Large intestine (tissue), 3 donors: ENCODE measurements around the gene PAX1. TPM values are rescaled to one million over a fixed set of nuclear protein-coding genes. Genes with fewer than 3 reads are reported as not detected.
A peak's percentile ranks its signal among the peaks of the same experiment; 100 is the strongest.

ENCODE experiments used
- DNase-seq, 2 donors: peaks; one replicate each; pipeline versions ENCODE4 v3.0.0 to v3.0.0-alpha.2; 2013
- H3K27ac ChIP-seq: one replicate; pipeline ENCODE4 v1.5.1; 2013; ENCODE audit warnings: low read length
- H3K27me3 ChIP-seq: 2 replicates; pipeline ENCODE4 v1.6.1; 2013; ENCODE audit warnings: low read length; ENCODE audit not compliant: control insufficient read depth, insufficient read depth
- H3K36me3 ChIP-seq: 2 replicates; pipeline ENCODE4 v1.6.1; 2013; ENCODE audit warnings: low read length; ENCODE audit not compliant: control insufficient read depth, insufficient read depth
- H3K4me1 ChIP-seq: one replicate; pipeline ENCODE4 v1.6.1; 2013; ENCODE audit warnings: low read length; ENCODE audit not compliant: control insufficient read depth, insufficient read depth
- H3K4me3 ChIP-seq: one replicate; pipeline ENCODE4 v1.5.1; 2013; ENCODE audit warnings: low read length
- H3K9me3 ChIP-seq: one replicate; pipeline ENCODE4 v1.6.1; 2013; ENCODE audit warnings: mild to moderate bottlenecking, low read depth, low read length, moderate library complexity; ENCODE audit not compliant: control insufficient read depth
- WGBS: methylation state at CpG from one replicate; pipeline ENCODE4 v1.1.5; 2013; ENCODE audit warnings: low lambda C conversion rate; ENCODE audit not compliant: insufficient coverage; 5-methylcytosine and 5-hydroxymethylcytosine counted together
- polyA plus RNA-seq: library from polyadenylated mRNA; unstranded; fragments of 120-200 nt; gene quantifications from one replicate; pipeline ENCODE4 v1.2.1, GENCODE V29; 2013

Gene PAX1
- polyA plus RNA-seq, 1 donor = not detected

GRCh38 chr20:21710341-21710740 lies 4.9 kb downstream of the PAX1 start:
- Histone ChIP-seq H3K4me3 (no peak overlapping the region), H3K27ac (no peak overlapping the region), H3K36me3 (no peaks in the 10 kb centered on the region), H3K27me3 (peaks cover 94% of the 10 kb centered on the region), H3K9me3 (peaks cover 3% of the 10 kb centered on the region), H3K4me1 (no peaks in the 10 kb centered on the region)
- no peak for DNase-seq
- no CpG with 5 or more reads among the region's 3 CpGs for WGBS

GRCh38 chr20:21710863-21711431 lies 5.5 kb downstream of the PAX1 start:
- no peak overlapping the region for H3K27ac ChIP-seq
- no CpG with 5 or more reads among the region's 5 CpGs for WGBS
- H3K9me3 ChIP-seq = peaks cover 3% of the 10 kb centered on the region
- DNase-seq = no peak
- no peak overlapping the region for H3K4me3 ChIP-seq
- no peaks in the 10 kb centered on the region for H3K36me3 ChIP-seq
- no peaks in the 10 kb centered on the region for H3K4me1 ChIP-seq
- peaks cover 95% of the 10 kb centered on the region for H3K27me3 ChIP-seq

- 0% methylated on average over 2 of the region's 17 CpGs for WGBS
- peaks cover 92% of the 10 kb centered on the region for H3K27me3 ChIP-seq
- no peak for DNase-seq
Observed at GRCh38 chr20:21712443-21713059, 7.1 kb downstream of the PAX1 start.

GRCh38 chr20:21713470-21713869 lies 8.0 kb downstream of the PAX1 start:
- Histone ChIP-seq H3K4me3 (no peak overlapping the region), H3K9me3 (no peaks in the 10 kb centered on the region), H3K36me3 (no peaks in the 10 kb centered on the region), H3K27me3 (peaks cover 91% of the 10 kb centered on the region), H3K4me1 (no peaks in the 10 kb centered on the region), H3K27ac (no peak overlapping the region)
- DNase-seq = no peak
- no CpG with 5 or more reads among the region's 15 CpGs for WGBS

More at GRCh38 chr20:21712443-21713059, 7.1 kb downstream of the PAX1 start:
- Histone ChIP-seq H3K27ac (no peak overlapping the region), H3K4me3 (no peak overlapping the region), H3K36me3 (no peaks in the 10 kb centered on the region), H3K9me3 (no peaks in the 10 kb centered on the region), H3K4me1 (no peaks in the 10 kb centered on the region)

- Histone ChIP-seq H3K27me3 (peaks cover 90% of the 10 kb centered on the region), H3K4me3 (no peak overlapping the region), H3K36me3 (no peaks in the 10 kb centered on the region), H3K27ac (no peak overlapping the region), H3K4me1 (no peaks in the 10 kb centered on the region), H3K9me3 (no peaks in the 10 kb centered on the region)
- no peak for DNase-seq
- no CpG with 5 or more reads among the region's 26 CpGs for WGBS
Observed at GRCh38 chr20:21713901-21714296, 8.4 kb downstream of the PAX1 start.

GRCh38 chr20:21714297-21715192 lies 9.1 kb downstream of the PAX1 start:
- no peaks in the 10 kb centered on the region for H3K4me1 ChIP-seq
- WGBS = 4% methylated on average over 11 of the region's 54 CpGs
- no peaks in the 10 kb centered on the region for H3K9me3 ChIP-seq
- no peak overlapping the region for H3K4me3 ChIP-seq
- peaks cover 86% of the 10 kb centered on the region for H3K27me3 ChIP-seq
- no peaks in the 10 kb centered on the region for H3K36me3 ChIP-seq
- no peak overlapping the region for H3K27ac ChIP-seq
- DNase-seq = no peak

GRCh38 chr20:21715193-21715881 lies 9.9 kb downstream of the PAX1 start:
- H3K27me3 ChIP-seq = peaks cover 78% of the 10 kb centered on the region
- no peaks in the 10 kb centered on the region for H3K4me1 ChIP-seq
- no peaks in the 10 kb centered on the region for H3K9me3 ChIP-seq
- no CpG with 5 or more reads among the region's 10 CpGs for WGBS
- H3K36me3 ChIP-seq = no peaks in the 10 kb centered on the region
- no peak overlapping the region for H3K4me3 ChIP-seq
- H3K27ac ChIP-seq = no peak overlapping the region
- DNase-seq = no peak

GRCh38 chr20:21719592-21720214 lies 14.2 kb downstream of the PAX1 start:
- no peaks in the 10 kb centered on the region for H3K9me3 ChIP-seq
- WGBS = 7% methylated on average over 2 of the region's 4 CpGs

GRCh38 chr20:21725892-21726291 lies 20.4 kb downstream of the PAX1 start:
- Histone ChIP-seq H3K36me3 (no peaks in the 10 kb centered on the region), H3K27me3 (no peaks in the 10 kb centered on the region), H3K4me1 (no peaks in the 10 kb centered on the region), H3K4me3 (no peak overlapping the region), H3K9me3 (no peaks in the 10 kb centered on the region), H3K27ac (no peak overlapping the region)
- WGBS = no CpG with 5 or more reads among the region's 2 CpGs
- DNase-seq = no peak

More at GRCh38 chr20:21719592-21720214, 14.2 kb downstream of the PAX1 start:
- Histone ChIP-seq H3K27me3 (peaks cover 39% of the 10 kb centered on the region), H3K27ac (no peak overlapping the region), H3K36me3 (no peaks in the 10 kb centered on the region), H3K4me3 (no peak overlapping the region), H3K4me1 (no peaks in the 10 kb centered on the region)
- peak; percentile 11 to 13 for DNase-seq

GRCh38 chr20:21729316-21729715 lies 23.9 kb downstream of the PAX1 start:
- Histone ChIP-seq H3K27ac (no peak overlapping the region), H3K9me3 (no peaks in the 10 kb centered on the region), H3K4me1 (no peaks in the 10 kb centered on the region), H3K36me3 (no peaks in the 10 kb centered on the region), H3K27me3 (no peaks in the 10 kb centered on the region), H3K4me3 (no peak overlapping the region)
- no peak for DNase-seq
- no CpG with 5 or more reads among the region's 15 CpGs for WGBS
